Pancreas (tissue), 10 donors: ENCODE measurements around the gene FLT1. TPM values are rescaled to one million over a fixed set of nuclear protein-coding genes. Genes with fewer than 3 reads are reported as not detected.

Experiments
- ATAC-seq, 4 donors: fragments of 200-7000 bp; cut with Tn5 transposase; one replicate each; pipeline versions ENCODE4 v1.8.0 to v1.9.1; 2020; ENCODE audit warnings: mild to moderate bottlenecking in 4 of 4, moderate library complexity in 4 of 4
- DNase-seq, 6 donors: peaks; one replicate each; pipeline ENCODE4 v3.0.0-alpha.2; 2020
- FAIRE-seq: peaks from 2 replicates; lab custom pipeline; 2012; peaks lifted over from hg19 to GRCh38; lab: Jason Lieb, UNC
- H3K27ac ChIP-seq, 4 donors: fragments of 200-600 bp; sonication (generic); 1 replicate in 3 of 4; 2 replicates in 1 of 4; pipeline versions ENCODE4 v1.5.0 to v1.8.0; 2020
- H3K27me3 ChIP-seq, 4 donors: fragments of 200-600 bp; one replicate each; pipeline ENCODE4 v1.8.0; 2021
- H3K36me3 ChIP-seq, 3 donors: fragments of 200-600 bp; sonication (generic) in 1 of 3; one replicate each; pipeline versions ENCODE4 v1.5.0 to v1.8.0; 2020 to 2021
- H3K4me1 ChIP-seq, 3 donors: fragments of 200-600 bp; one replicate each; pipeline ENCODE4 v1.8.0; 2021
- H3K4me3 ChIP-seq, 4 donors: fragments of 200-600 bp; sonication (generic) in 2 of 4; one replicate each; pipeline versions ENCODE4 v1.5.0 to v1.8.0; 2020 to 2021
- H3K9me3 ChIP-seq, 4 donors: fragments of 200-600 bp; one replicate each; pipeline ENCODE4 v1.8.0; 2021
- WGBS, 2 donors: extraction: QIAGEN DNeasy Blood & Tissue Kit; methylation state at CpG; one replicate each; pipeline ENCODE4 v1.1.7; 2013; 5-methylcytosine and 5-hydroxymethylcytosine counted together
- intact Hi-C, 3 donors: fragments of 100-400 bp; cut with DNase I; formaldehyde crosslinking; loops; one replicate each; pipeline versions ENCODE4 v1.11.1 to v1.14.2; 2022
- polyA plus RNA-seq, 2 donors: library from polyadenylated mRNA; stranded (reverse); fragments of 200-250 nt; gene quantifications; one replicate each; pipeline ENCODE4 v1.2.3, GENCODE V29; 2013
- total RNA-seq, 6 donors: library from RNA; stranded (reverse); fragmentation: NEBNext Ultra II Directional in 4 of 6; extraction: Animal tissue kit (Norgen Biotek cat#: 25700) in 4 of 6; gene quantifications; one replicate each; pipeline versions ENCODE4 v1.2.1 to v1.2.4, GENCODE V29; 2021 to 2023
- TF ChIP-seq, protein P1 (sequence below), 4 donors: fragments of 200-600 bp; sonication (generic) in 3 of 4; IDR thresholded peaks; one replicate each; pipeline versions ENCODE4 v1.5.0 to v1.8.0; 2021; ENCODE audit warnings: antibody characterized with exemption in 4 of 4
- donor health status: healthy with polysubstance abuse.
- donor health status: DM: no; HTN: no; CAD: no; lungs with moderate emphysema.
- donor health status: DM: no; HTN: no; CAD: no.
- donor health status: control.
- donor health status: control.
- donor health status: Bipolar disorder and iron deficiency.
- donor health status: DM: yes; HTN: yes; CAD: no.
- donor health status: DM: no; HTN: no; CAD: no.
- donor health status: DM: no; HTN: no; CAD: no.
- donor health status: DM: yes; HTN: yes; CAD: no.

FLT1 gene
- total and polyA plus RNA-seq, 8 donors: 1.1 to 12.7 (median 8.1) TPM

DNA sequence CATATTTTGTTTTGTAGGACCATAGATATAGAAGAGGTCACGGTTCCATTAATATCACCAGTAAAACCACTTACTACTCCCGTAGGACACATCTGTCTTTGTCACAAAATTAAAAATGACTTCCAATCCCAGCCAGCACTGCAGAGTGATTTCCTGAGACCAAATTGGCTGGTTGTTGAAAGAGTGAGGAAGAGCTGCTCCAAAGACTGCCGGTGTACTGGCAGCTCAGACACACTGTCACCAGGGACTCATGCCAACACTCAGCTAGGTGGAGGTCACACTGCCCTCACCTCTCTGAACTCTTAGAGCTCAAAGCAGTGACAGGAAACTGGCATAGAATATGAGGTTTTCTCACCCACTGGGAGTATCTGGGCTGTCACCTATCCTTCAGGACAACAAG, 52.1 kb downstream of the FLT1 start:
- ATAC-seq: no peak
- H3K36me3 ChIP-seq: no peaks in the 10 kb centered on the region
- peaks cover 0 to 4% (median 0%) of the 10 kb centered on the region in 4 donors for H3K27me3 ChIP-seq
- H3K27ac ChIP-seq: no peak overlapping the region
- no peaks in the 10 kb centered on the region for H3K9me3 ChIP-seq
- no peak overlapping the region for H3K4me3 ChIP-seq
- TF ChIP-seq, protein P1, sequence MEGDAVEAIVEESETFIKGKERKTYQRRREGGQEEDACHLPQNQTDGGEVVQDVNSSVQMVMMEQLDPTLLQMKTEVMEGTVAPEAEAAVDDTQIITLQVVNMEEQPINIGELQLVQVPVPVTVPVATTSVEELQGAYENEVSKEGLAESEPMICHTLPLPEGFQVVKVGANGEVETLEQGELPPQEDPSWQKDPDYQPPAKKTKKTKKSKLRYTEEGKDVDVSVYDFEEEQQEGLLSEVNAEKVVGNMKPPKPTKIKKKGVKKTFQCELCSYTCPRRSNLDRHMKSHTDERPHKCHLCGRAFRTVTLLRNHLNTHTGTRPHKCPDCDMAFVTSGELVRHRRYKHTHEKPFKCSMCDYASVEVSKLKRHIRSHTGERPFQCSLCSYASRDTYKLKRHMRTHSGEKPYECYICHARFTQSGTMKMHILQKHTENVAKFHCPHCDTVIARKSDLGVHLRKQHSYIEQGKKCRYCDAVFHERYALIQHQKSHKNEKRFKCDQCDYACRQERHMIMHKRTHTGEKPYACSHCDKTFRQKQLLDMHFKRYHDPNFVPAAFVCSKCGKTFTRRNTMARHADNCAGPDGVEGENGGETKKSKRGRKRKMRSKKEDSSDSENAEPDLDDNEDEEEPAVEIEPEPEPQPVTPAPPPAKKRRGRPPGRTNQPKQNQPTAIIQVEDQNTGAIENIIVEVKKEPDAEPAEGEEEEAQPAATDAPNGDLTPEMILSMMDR (IDR thresholded peaks at IDR 0.05): no peak
- no peak for FAIRE-seq
- DNase-seq: no peak
- WGBS, 2 donors: 55 to 70% methylated on average over 3 of the region's 3 CpGs
- no peaks in the 10 kb centered on the region for H3K4me1 ChIP-seq
- intact Hi-C loops: no loop called here

DNA sequence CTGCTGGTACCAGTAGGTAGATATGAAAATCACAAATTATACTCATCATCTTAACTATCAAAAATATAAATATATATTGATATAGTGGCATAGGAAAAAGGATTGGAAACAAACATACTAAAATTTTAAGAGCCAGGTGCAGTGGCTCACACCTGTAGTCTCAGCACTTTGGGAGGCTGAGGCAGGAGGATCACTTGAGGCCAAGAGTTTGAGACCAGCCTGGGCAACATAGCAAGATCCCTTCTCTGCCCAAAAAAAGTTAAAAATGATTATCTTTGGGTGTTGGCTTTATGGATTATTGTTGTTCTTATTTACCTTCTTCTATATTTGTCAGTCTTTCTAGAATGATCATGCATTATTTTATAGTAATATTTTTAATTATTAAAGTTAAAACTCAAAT, 53.4 kb downstream of the FLT1 start:
- TF ChIP-seq, protein P1 (IDR thresholded peaks at IDR 0.05): no peak
- Histone ChIP-seq H3K4me1 (no peaks in the 10 kb centered on the region), H3K27me3 (no peaks in the 10 kb centered on the region), H3K9me3 (no peaks in the 10 kb centered on the region), H3K4me3 (no peak overlapping the region), H3K36me3 (no peaks in the 10 kb centered on the region), H3K27ac (no peak overlapping the region)
- ATAC-seq: no peak
- no peak for FAIRE-seq
- DNase-seq: no peak
- intact Hi-C loops: no loop called here

DNA sequence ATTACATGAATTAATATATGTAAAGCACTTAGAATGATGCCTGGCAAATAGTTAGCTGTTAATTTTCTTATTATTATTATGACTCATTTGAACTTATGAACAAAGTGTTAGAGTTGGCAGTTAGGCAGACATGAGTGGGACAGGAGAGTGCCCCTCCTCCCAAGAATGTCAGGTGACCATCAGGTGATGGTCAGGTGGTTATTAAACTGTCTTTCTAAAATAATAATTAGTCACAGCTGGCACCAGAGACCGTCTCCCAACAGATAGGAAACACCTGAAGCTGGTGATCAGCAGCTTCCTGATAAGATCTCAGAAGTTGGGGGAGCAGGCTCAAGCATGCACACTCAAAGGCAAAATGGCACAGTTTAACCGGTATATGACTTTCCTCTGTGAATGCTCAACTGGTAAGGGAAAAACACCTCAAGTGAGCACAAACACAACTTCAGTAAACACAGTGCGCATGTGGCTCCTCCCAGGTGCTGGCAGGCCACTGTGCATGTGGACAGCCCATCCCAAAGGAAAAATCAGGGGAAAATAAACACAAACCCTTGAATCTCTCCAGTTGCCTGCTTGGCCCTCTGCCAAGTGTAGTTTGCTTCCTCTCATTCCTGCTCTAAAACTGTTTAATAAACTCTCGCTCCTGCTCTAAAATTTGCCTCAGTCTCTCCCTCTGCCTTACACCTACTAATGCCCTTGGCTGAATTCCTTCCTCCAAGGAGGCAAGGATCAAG, 54.0 kb downstream of the FLT1 start:
- H3K4me3 ChIP-seq: no peak overlapping the region
- no peak overlapping the region for H3K27ac ChIP-seq
- FAIRE-seq: no peak
- 62 to 66% methylated on average over 4 of the region's 4 CpGs for WGBS, 2 donors
- ATAC-seq: no peak
- H3K9me3 ChIP-seq: no peaks in the 10 kb centered on the region
- TF ChIP-seq, protein P1 (IDR thresholded peaks at IDR 0.05): no peak
- no peaks in the 10 kb centered on the region for H3K36me3 ChIP-seq
- no peaks in the 10 kb centered on the region for H3K4me1 ChIP-seq
- no peak for DNase-seq
- intact Hi-C loops: no loop called here
- peaks cover 0 to 3% (median 0%) of the 10 kb centered on the region in 4 donors for H3K27me3 ChIP-seq

DNA sequence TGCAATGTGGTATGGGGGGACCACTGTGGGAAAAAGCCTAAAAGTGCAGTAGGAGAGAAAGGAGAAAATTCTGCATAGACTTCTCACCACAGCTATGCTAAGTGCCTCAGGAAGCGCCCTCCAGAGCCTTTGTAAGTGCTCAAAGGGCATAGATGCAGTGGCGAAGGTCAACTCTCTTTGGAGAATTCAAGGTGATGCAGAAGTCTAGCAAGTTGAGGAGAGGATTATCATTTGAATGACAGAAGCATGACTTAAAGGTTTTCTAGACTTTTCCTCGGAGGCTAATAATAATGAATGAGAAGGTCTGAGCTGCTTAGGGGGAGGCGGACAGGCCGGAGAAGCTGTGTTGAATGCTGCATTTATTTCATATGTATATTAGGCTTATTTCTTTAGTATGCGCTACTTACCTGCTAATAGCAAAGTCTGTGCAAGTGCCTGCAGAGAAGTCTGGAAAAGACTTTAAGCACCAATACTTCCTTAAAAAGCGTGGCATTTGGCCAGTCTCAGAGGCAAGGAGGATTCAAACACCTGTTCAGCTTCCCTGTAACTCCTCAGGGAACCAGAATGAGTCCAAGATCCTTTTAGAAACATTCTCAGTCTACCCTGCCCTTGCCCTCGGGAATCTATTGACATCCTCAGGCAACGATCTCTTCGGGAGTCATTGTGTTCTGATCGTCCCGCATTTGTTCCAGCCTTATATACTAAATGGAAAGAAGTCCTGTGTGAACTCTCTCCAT, 56.2 kb downstream of the FLT1 start:
- TF ChIP-seq, protein P1 (IDR thresholded peaks at IDR 0.05): no peak
- ATAC-seq: no peak
- no peaks in the 10 kb centered on the region for H3K9me3 ChIP-seq
- 54 to 58% methylated on average over 12 of the region's 12 CpGs for WGBS, 2 donors
- intact Hi-C loops: no loop called here
- H3K36me3 ChIP-seq: no peaks in the 10 kb centered on the region
- no peak overlapping the region for H3K27ac ChIP-seq
- peaks cover 0 to 3% (median 0%) of the 10 kb centered on the region in 4 donors for H3K27me3 ChIP-seq
- H3K4me3 ChIP-seq: no peak overlapping the region
- H3K4me1 ChIP-seq: no peaks in the 10 kb centered on the region
- no peak for DNase-seq
- no peak for FAIRE-seq

DNA sequence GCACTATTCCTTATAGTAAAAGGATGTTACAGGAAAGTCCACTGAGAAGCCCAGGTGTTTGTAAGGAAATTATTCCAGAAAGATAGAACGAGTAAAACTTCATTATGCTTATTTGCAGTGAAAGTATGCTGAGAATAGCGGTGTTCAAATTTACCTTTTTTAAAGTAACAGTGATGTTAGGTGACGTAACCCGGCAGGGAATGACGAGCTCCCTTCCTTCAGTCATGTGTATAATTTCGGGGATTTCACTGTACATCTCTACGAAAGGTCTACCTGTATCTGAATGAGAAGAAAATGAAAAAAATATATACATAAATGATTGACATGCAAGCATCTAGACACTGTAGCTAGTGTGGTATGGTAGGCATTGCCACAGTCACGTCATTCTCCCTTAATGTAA, 56.9 kb downstream of the FLT1 start:
- FAIRE-seq (no peak), ATAC-seq (no peak), DNase-seq (no peak)
- no peak overlapping the region for H3K4me3 ChIP-seq
- intact Hi-C loops: no loop called here
- H3K27ac ChIP-seq: no peak overlapping the region
- no peaks in the 10 kb centered on the region for H3K9me3 ChIP-seq
- peaks cover 0 to 3% (median 0%) of the 10 kb centered on the region in 4 donors for H3K27me3 ChIP-seq
- TF ChIP-seq, protein P1 (IDR thresholded peaks at IDR 0.05): no peak
- H3K36me3 ChIP-seq: no peaks in the 10 kb centered on the region
- no peaks in the 10 kb centered on the region for H3K4me1 ChIP-seq
- 74 to 77% methylated on average over 8 of the region's 8 CpGs for WGBS, 2 donors
